NCI-H2196 treated with DMSO at 0.1 percent for 48 hours (cell line): ENCODE data around the gene SLC38A2.
"Not testable (repeated sequence)": the region's sequence is repeated elsewhere in the genome, so short reads cannot be mapped to it uniquely, and the experiment has no call there.

Source experiments
- DNase-seq: peaks from one replicate; lab custom pipeline; 2025; ENCODE audit not compliant: unreplicated experiment; lab: John Stamatoyannopoulos, UW

Gene SLC38A2

GRCh38 chr12:46332260-46332659 lies 40.3 kb downstream of the SLC38A2 start:
- no peak for DNase-seq

DNA sequence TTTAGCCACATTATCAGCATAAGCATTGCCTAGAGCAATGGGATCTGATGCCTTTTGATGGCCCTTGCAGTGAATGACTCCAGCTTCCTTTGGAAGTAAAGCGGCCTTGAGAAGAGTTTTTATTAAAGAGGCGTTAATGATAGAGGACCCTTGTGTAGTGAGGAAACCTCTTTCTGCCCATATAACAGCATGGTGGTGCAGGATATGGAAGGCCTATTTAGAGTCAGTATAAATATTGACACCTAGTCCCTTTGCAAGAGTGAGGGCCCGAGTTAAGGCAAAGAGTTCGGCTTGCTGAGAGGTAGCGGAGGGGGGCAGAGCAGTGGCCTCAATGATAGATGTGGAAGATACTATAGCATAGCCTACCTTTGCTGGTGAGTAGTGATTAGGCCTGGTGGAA lies 47.5 kb downstream of the SLC38A2 start:
- not testable (repeated sequence) for DNase-seq

GRCh38 chr12:46320731-46321130 lies 51.8 kb downstream of the SLC38A2 start:
- DNase-seq, result no peak

GRCh38 chr12:46318037-46318436 lies 54.5 kb downstream of the SLC38A2 start:
- DNase-seq, result no peak
